Activated T-cell treated with anti-CD3 and anti-CD28 coated beads, Interleukin-2, amount 50 U/mL, for 1 hour (primary cell): ENCODE measurements around the gene ADAM8.
"Not testable (repeated sequence)": the region's sequence is repeated elsewhere in the genome, so short reads cannot be mapped to it uniquely, and the experiment has no call there.

Source experiments
- DNase-seq: peaks from one replicate; pipeline ENCODE4 v3.0.0-alpha.2; 2020

Gene ADAM8

GRCh38 chr10:133276435-133277201 lies at the start of gene ADAM8:
Gene ADAM8, minus strand, starts transcription at chr10:133276868. Its CDS starts 51 bp downstream, at chr10:133276817.
- peak; percentile 79 for DNase-seq

- no peak for DNase-seq
Observed at GRCh38 chr10:133326223-133326551, 49.5 kb upstream of the ADAM8 start.

DNA sequence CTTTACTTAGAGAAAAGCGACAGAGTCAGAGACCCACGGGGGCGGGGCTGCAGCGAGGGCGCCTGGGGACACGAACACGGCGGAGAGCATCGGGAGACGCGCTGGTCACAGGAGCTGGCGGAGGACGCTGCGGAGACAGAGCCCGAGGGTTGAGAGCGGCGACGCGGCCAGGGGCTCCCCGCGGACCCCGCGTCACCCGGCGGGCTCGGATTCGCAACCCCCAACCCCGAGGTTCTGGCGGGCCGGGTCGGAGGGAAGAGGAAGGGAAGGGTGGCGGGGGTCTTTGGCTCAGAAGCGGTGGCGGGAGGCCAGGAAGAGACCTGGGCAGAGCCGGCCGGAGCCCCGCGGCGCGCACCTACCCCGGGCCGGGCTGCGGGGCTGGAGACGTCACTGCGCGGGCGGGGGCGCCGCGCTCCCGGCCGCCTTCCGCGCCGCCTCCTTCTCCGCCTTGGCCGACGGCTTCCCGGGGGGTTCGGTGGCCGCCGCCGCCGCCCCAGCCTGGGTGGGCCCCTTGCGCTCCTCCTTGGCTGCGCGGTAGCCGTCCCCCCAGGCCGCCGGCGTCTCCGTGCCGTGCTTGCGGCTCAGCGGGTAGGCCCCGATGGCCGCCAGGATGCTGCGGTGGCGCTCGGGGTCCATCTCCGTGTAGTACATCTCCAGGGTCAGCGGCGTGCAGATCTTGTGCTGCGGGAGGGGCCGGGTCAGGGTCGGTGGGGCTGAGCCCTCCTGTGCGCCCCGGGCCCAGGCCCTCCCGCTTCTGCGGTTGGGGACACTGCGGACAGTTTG lies 49.0 kb upstream of the ADAM8 start:
- peak; percentile 47 for DNase-seq

- no peak for DNase-seq
Observed at GRCh38 chr10:133324857-133325260, 48.2 kb upstream of the ADAM8 start.

DNA sequence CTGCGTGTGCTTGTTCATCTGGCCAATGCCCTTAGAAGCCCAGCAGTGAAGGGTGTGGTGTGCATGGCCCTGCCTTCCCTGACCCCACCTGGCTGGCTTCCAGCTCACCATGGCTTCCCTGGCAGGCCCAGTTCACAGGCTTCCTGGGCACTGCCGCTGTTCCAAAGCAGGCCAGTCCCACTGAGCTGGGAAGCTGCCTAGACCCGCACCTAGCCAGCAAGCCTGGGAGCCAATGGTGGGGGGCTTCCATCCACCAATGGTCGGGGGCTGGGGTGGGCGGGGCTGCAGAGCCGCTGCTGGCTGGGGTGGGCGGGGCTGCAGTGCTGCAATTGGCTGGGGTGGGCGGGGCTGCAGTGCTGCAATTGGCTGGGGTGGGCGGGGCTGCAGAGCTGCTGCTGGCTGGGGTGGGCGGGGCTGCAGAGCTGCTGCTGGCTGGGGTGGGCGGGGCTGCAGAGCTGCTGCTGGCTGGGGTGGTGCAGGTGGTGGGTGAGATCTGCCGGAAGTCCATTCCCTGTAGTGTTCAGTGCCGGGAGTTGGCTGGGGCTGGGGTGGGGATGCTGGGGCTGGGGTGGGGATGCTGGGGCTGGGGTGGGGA lies 47.6 kb upstream of the ADAM8 start:
- peak; percentile 66 for DNase-seq

DNA sequence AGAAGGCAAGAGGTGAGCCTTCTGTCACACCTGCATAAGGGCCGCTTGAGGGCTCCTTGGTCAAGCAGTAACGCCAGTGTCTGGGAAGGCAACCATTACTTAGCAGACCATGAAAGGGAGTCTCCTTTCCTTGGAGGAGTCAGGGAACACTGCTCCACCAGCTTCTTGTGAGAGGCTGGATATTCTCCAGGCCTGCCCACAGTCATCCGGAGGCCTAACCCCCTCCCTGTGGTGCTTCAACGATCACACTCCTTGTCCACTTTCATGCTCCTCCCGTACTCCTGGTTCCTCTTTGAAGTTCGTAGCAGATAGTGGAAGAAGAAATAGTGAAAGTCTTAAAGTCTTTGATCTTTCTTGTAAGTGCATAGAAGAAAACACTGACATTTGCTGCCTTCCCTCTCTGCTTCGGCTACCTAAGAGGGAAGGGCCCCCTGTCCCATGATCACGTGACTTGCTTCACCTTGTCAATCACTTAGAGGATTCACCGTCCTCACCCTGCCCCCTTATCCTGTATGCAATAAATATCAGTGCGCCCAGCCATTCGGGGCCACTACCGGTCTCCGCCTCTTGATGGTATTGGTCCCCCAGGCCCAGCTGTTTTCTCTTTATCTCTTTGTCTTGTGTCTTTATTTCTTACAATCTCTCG lies 45.5 kb upstream of the ADAM8 start:
- not testable (repeated sequence) for DNase-seq

DNA sequence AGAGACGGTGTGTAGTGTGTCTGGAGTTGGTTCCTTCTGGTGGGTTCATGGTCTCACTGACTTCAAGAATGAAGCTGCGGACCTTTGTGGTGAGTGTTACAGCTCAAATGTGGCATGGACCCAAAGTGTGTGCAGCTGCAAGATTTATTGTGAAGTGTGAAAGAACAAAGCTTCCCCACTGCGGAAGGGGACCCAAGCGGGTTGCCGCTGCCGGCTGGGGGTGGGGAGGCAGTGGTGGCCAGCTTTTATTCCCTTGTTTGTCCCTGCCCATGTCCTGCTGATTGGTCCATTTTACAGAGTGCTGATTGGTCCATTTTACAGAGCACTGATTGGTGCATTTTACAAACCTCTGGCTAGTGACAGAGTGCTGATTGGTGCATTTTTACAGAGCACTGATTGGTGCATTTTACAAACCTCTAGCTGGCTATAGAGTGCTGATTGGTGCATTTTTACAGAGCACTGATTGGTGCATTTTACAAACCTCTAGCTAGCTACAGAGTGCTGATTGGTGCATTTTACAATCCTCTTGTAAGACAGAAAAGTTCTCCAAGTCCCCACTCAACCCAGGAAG lies 44.3 kb upstream of the ADAM8 start:
- not testable (repeated sequence) for DNase-seq

GRCh38 chr10:133318494-133319127 lies 41.9 kb upstream of the ADAM8 start:
- DNase-seq, result peak; percentile 77

- DNase-seq, result no peak
Observed at GRCh38 chr10:133316732-133317131, 40.1 kb upstream of the ADAM8 start.

- DNase-seq, result no peak
Observed at GRCh38 chr10:133316266-133316665, 39.6 kb upstream of the ADAM8 start.

- no peak for DNase-seq
Observed at GRCh38 chr10:133315847-133316246, 39.2 kb upstream of the ADAM8 start.

DNA sequence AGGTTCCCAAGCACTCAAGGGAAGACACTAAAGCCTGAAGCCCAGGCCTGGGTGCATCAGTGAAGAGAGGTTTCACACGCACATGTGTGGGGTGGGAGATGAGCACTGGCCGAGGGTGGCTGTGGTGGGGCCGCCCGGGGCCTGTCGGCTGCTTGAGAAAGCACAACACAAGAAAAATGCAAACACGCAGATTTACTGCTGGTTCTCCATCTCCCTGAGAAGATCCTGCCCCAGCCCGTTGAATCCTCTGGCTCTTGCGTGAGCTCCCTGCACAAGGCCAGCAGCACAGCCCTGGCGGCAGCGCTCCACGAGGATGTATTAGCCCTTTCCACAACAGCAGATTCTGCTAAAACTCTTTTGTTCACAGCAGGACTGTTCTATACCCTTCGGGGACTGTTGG lies 38.2 kb upstream of the ADAM8 start:
- no peak for DNase-seq

GRCh38 chr10:133313192-133313591 lies 36.5 kb upstream of the ADAM8 start:
- no peak for DNase-seq

DNA sequence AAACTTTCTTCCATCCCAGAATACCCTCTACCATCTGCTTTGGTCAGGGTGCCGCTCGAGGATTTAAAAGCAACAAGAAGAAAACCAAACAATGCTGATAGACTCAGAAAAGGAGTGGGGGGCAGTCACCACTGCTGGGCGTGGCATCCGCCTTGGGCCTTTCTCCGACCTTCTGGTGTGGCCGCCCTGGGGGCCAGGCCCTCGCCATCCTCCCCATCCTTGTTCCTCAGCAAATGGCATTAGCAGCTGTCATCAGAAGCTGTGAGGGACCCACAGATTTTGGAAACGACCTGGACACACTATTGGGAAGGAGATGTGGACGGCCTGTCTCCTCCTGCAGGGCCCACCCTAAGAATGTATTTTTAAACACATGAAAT lies 36.1 kb upstream of the ADAM8 start:
- no peak for DNase-seq

- no peak for DNase-seq
Observed at GRCh38 chr10:133312016-133312768, 35.5 kb upstream of the ADAM8 start.

DNA sequence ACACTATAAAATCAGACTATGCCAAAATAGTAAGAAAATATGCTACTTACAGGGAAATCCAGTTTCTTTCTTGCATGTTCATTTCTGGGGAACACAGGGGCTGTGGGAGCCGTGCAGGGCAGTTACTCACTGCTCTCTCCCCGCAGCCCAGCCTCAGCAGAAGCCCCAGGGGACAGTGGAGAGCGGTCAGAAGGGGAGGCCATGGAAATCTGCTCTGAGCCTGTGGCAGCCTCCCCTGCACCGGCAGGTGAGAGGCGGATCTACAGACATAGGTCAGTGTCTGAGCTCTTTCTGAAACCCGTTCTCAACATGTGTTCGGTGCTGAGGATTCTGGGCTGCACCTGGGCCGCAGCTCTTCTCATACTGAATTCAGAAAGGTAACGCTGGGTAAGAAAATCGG lies 34.9 kb upstream of the ADAM8 start:
- DNase-seq, result no peak

DNA sequence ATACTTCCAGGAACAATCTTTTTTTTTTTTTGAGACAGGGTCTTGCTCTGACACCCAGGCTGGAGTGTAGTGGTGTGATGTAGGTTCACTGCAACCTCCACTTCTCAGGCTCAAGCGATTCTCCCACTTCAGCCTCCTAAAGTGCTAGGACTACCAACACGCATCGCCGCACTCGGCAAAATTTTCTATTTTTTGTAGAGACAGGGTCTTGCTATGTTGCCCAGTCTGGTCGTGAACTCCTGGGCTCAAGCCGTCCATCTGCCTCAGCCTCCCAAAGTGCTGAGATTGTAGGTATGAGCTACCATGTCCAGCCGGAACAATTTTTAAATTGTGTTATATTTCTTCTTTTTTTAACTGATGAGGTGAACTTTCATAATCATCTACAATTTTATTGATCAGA lies 34.1 kb upstream of the ADAM8 start:
- no peak for DNase-seq

GRCh38 chr10:133310399-133310755 lies 33.7 kb upstream of the ADAM8 start:
- no peak for DNase-seq

- DNase-seq, result no peak
Observed at GRCh38 chr10:133309720-133310398, 33.2 kb upstream of the ADAM8 start.

- DNase-seq, result peak; percentile 98
Observed at GRCh38 chr10:133309100-133309719, 32.5 kb upstream of the ADAM8 start.
